HG02938 (cell line): ENCODE measurements around the gene WSB1.
"Not testable (repeated sequence)": the region's sequence is repeated elsewhere in the genome, so short reads cannot be mapped to it uniquely, and the experiment has no call there.

ENCODE experiments used
- ATAC-seq: cut with Tn5 transposase; IDR thresholded peaks from one replicate; pipeline ENCODE4 v1.9.1; 2021; ENCODE audit warnings: mild to moderate bottlenecking, moderate library complexity; ENCODE audit not compliant: unreplicated experiment

Gene WSB1

GRCh38 chr17:27279132-27279531 lies 14.8 kb upstream of the WSB1 start:
- ATAC-seq: not testable (repeated sequence)

GRCh38 chr17:27280527-27280926 lies 13.4 kb upstream of the WSB1 start:
- no peak for ATAC-seq

GRCh38 chr17:27281438-27281837 lies 12.5 kb upstream of the WSB1 start:
- ATAC-seq: no peak

- ATAC-seq: peak; percentile 84
Measured at GRCh38 chr17:27282054-27282551, 11.8 kb upstream of the WSB1 start.

GRCh38 chr17:27283060-27283459 lies 10.9 kb upstream of the WSB1 start:
- no peak for ATAC-seq

DNA sequence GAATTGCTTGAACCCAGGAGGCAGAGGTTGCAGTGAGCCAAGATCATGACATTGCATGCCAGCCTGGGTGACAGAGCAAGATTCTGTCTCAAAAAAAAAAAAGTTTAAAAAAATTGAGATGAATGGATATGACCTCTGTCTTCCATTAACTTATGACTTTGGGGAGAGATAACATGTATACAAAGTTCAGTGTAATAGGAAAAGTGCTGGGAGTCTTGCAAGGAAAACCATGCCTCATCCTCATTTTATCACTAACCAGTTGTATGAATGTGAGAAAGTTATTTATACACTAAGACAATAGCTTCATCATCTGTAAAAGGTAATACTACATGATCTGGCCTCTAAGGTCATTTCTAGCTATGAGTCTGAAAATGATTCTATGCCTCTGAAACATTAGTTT lies 10.2 kb upstream of the WSB1 start:
- ATAC-seq: no peak

- ATAC-seq: no peak
Measured at GRCh38 chr17:27284811-27285415, 9.0 kb upstream of the WSB1 start.

GRCh38 chr17:27285516-27285915 lies 8.4 kb upstream of the WSB1 start:
- ATAC-seq: no peak

DNA sequence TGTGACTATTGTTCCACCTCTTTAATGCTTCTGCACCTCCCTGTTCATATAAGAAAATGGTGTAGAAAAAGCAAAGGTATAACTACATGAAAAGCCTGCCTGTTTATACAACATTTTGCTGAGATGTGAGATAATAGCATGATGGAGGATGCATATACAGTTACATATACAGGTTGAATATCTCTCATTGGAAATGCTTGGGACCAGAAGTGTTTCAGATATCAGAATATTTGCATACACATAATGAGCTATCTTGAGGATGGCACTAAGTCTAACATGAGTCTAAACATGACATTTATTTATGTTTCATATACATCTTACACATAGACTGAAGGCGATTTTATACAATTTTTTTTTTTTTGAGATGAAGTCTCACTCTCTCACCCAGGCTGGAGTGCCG lies 5.7 kb upstream of the WSB1 start:
- ATAC-seq: no peak

- no peak for ATAC-seq
Measured at GRCh38 chr17:27289856-27290255, 4.1 kb upstream of the WSB1 start.

DNA sequence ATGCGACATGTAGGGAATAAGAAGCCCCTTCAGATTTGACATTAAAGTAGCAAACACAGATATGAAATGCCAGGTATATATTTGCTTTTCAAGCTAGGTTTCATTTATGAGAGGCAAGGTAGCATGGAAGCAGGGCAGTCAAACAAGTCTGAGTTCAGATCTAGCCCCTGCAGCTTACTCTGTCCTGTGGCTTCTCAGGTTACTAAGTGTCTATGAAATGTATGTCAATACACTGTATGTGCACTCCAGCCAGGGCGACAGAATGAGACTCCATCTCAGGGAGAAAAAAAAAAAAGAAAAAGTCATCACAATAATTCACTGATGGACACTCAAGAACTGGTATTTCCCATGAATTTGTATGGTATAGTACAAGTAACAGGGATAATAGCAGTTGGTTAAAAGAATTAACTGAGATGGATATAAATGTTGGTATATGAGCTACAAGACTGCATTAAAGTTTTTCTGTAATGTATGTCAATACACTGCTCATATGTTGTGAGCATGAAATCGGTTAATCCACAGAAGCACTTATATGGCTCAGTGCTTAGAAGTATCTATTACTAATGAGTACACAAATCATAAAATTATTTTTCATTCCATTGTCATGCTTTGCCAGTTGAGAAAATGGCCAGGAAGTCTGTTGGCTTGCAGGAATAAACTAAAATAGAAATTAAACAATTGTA lies 2.9 kb upstream of the WSB1 start:
- ATAC-seq: no peak

DNA sequence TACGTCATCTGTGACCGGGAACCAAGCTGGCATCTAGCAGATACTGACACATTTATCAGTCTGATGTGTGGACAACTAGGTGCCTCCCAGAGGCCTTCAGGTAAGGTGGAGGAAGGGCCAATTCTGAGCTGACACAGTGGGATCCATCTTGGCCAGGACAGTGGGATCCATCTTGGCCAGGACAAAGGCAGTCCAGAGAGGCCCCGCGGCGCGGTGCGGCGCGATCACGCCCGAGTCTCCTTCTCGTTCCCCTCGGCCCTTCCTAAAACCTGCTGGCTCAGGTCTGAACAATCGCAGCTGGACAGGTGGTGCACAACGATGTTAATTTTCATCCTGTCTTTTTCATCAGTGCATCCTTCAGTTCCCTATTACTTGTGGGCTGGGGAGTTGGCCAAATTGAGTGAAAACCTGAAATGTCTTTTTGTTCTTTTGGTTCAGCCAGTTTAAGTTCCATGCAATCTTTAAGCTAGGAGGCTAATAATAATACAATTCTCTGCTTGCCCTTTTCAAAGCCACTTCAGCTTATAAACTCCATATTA lies 486 bp upstream of the WSB1 start:
- no peak for ATAC-seq

- ATAC-seq: peak; percentile 54
Measured at GRCh38 chr17:27294689-27295630, 1.0 kb downstream of the WSB1 start.

DNA sequence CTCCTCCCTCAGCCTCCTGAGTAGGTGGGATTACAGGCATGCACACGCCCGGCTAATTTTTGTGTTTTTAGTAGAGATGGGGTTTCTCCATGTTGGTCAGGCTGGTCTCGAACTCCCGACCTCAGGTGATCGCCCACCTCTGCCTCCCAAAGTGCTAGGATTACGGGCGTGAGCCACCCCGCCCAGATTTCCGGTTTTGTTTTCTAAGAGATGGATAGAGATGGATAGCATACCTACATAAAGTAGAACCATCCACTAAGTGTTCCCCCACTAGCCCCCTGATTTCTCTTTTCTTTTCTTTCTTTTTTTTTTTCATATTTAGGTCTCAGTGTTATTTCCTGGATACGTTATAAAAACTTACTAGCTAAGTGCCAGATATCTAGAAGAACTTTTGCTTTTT lies 2.0 kb downstream of the WSB1 start:
- no peak for ATAC-seq

GRCh38 chr17:27296428-27296979 lies 2.6 kb downstream of the WSB1 start:
- no peak for ATAC-seq

GRCh38 chr17:27299384-27300049 lies 5.6 kb downstream of the WSB1 start:
- ATAC-seq: no peak

DNA sequence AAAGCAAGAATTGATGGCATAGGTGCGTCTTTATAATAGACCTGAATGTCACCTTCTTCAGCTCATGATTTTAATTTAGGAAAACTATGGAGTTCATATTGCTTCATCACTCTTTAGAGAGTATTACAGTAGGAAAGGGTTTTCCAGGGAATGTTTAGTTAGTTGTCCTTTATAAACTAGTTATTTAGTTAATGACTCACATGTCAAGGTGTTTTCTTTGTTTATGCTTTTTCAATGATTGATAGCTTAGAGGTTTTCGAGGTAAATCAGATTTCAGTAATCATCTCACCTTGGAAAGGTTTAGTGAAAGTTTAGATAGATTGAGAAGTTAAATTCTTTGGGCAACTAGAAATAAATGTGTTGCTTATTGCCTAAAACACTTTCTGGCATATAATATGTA lies 9.8 kb downstream of the WSB1 start:
- no peak for ATAC-seq

- no peak for ATAC-seq
Measured at GRCh38 chr17:27306276-27306835, 12.4 kb downstream of the WSB1 start.

- ATAC-seq: no peak
Measured at GRCh38 chr17:27310565-27311110, 16.7 kb downstream of the WSB1 start.

DNA sequence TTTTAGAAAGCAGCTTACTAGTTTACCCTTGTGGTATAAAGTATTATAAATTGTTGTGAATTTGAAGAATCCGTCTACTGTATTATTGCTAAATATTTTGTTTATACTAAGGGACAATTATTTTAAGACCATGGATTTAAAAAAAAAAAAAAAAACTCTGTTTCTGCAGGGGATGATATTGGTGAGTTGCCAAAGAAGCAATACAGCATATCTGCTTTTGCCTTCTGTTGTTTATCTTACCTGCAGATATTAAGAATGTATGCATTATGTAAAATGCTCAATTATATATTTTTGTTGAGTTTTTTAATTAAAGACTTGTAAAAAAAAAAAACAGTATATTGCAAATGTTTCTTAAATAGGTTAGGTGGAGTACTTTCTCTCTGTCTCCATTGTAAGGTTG lies 19.4 kb downstream of the WSB1 start:
- no peak for ATAC-seq
